Smooth muscle cell (in vitro differentiated cells): ENCODE measurements around the gene LAYN. TPM values are rescaled to one million over a fixed set of nuclear protein-coding genes. Genes with fewer than 3 reads are reported as not detected.

Source experiments
- DNase-seq: peaks from one replicate; lab custom pipeline; 2025; ENCODE audit not compliant: unreplicated experiment; lab: John Stamatoyannopoulos, UW
- H2AFZ ChIP-seq: fragments of 200-600 bp; sonication (generic); 2 replicates; pipeline ENCODE4 v1.6.0; 2016; ENCODE audit warnings: antibody characterized with exemption, low read depth, mild to moderate bottlenecking
- H3F3A ChIP-seq: fragments of 200-600 bp; sonication (generic); 2 replicates; pipeline ENCODE4 v1.6.0; 2017; ENCODE audit warnings: antibody characterized with exemption, low read depth
- H3K27ac ChIP-seq: fragments of 200-600 bp; sonication (generic); 2 replicates; pipeline ENCODE4 v1.5.1; 2016; ENCODE audit warnings: low read depth, mild to moderate bottlenecking
- H3K27me3 ChIP-seq: fragments of 200-600 bp; sonication (generic); 2 replicates; pipeline ENCODE4 v1.6.1; 2016; ENCODE audit warnings: low read depth, mild to moderate bottlenecking
- H3K36me3 ChIP-seq: fragments of 200-600 bp; sonication (generic); 2 replicates; pipeline ENCODE4 v1.5.1; 2016; ENCODE audit warnings: low read depth
- H3K4me1 ChIP-seq: fragments of 200-600 bp; sonication (generic); 2 replicates; pipeline ENCODE4 v1.5.1; 2016; ENCODE audit warnings: low read depth
- H3K4me2 ChIP-seq: fragments of 200-600 bp; sonication (generic); 2 replicates; pipeline ENCODE4 v1.6.0; 2016; ENCODE audit warnings: mild to moderate bottlenecking
- H3K4me3 ChIP-seq: fragments of 200-600 bp; sonication (generic); 2 replicates; pipeline ENCODE4 v1.5.1; 2016; ENCODE audit warnings: mild to moderate bottlenecking
- H3K79me2 ChIP-seq: fragments of 200-600 bp; sonication (generic); 2 replicates; pipeline ENCODE4 v1.6.0; 2016; ENCODE audit warnings: low read depth, mild to moderate bottlenecking
- H3K9ac ChIP-seq: fragments of 200-600 bp; sonication (generic); 2 replicates; pipeline ENCODE4 v1.6.0; 2016; ENCODE audit warnings: low read depth
- H3K9me3 ChIP-seq: fragments of 200-600 bp; sonication (generic); replicated peaks from 2 replicates; pipeline ENCODE4 v1.5.1; 2016; ENCODE audit warnings: low read depth
- H4K20me1 ChIP-seq: fragments of 200-600 bp; sonication (generic); 2 replicates; pipeline ENCODE4 v1.6.0; 2016; ENCODE audit warnings: low read depth
- CTCF ChIP-seq: fragments of 200-600 bp; sonication (generic); IDR thresholded peaks from 2 replicates; pipeline ENCODE4 v1.5.1; 2017; ENCODE audit warnings: borderline replicate concordance, mild to moderate bottlenecking, antibody characterized with exemption; ENCODE audit not compliant: insufficient read depth, poor library complexity, severe bottlenecking
- WGBS: methylation state at CpG from one replicate; pipeline ENCODE4 v1.1.7; 2016; ENCODE audit warnings: low lambda C conversion rate; 5-methylcytosine and 5-hydroxymethylcytosine counted together
- polyA plus RNA-seq: library from polyadenylated mRNA; unstranded; fragments of >200 nt; fragmentation: Nextera tagmentation; extraction: Ambion mirVana; gene quantifications from 2 replicates; pipeline ENCODE4 v1.2.1, GENCODE V29; 2016
- total RNA-seq: library from RNA; depleted of rRNA; stranded (reverse); fragments of >200 nt; gene quantifications from 2 replicates; pipeline ENCODE4 v1.2.3, GENCODE V29; 2014

Gene LAYN
- total and polyA plus RNA-seq, 2 experiments from 2014 or later, result 52.6 to 67.4 TPM

- 87% methylated on average over 6 of the region's 6 CpGs for WGBS
- H3K4me1 ChIP-seq, result peaks cover 5% of the 10 kb centered on the region
- no peaks in the 10 kb centered on the region for H3K9me3 ChIP-seq
- no peaks in the 10 kb centered on the region for H3K36me3 ChIP-seq
- no peaks in the 10 kb centered on the region for H3K79me2 ChIP-seq
- H3K4me2 ChIP-seq, result no peak overlapping the region
- no peak overlapping the region for H3K27ac ChIP-seq
- H4K20me1 ChIP-seq, result no peaks in the 10 kb centered on the region
- no peak overlapping the region for H3K4me3 ChIP-seq
- H3K27me3 ChIP-seq, result no peaks in the 10 kb centered on the region
- TF ChIP-seq CTCF, result no peak
- H2AFZ ChIP-seq, result no peak overlapping the region
- DNase-seq, result no peak
- H3K9ac ChIP-seq, result no peak overlapping the region
- H3F3A ChIP-seq, result no peaks in the 10 kb centered on the region
Measured at GRCh38 chr11:111571829-111572501, 31.4 kb downstream of the LAYN start.

DNA sequence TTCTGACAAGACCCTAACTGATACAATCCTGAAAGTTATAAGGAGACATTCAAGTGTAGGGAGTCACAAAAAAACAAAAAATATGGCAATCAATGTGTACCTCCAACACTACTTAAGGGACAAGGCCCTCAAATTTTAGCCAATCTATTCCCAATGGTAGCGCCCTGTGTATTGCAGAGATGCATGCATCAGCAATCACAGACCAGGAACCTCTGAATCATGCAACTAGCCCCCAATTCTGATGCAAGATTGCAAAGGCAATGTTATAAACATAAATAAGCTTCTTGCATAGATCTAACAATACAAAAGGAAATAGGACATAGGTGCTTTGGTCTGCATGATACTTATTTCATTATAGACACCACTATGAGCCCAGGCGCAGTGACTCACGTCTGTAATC is 32.1 kb downstream of the LAYN start:
- H3K4me1 ChIP-seq, result peaks cover 5% of the 10 kb centered on the region
- H2AFZ ChIP-seq, result no peak overlapping the region
- H3K79me2 ChIP-seq, result no peaks in the 10 kb centered on the region
- no peak overlapping the region for H3K27ac ChIP-seq
- no peak overlapping the region for H3K4me2 ChIP-seq
- TF ChIP-seq CTCF, result no peak
- no peak overlapping the region for H3K4me3 ChIP-seq
- no peak for DNase-seq
- no peaks in the 10 kb centered on the region for H3F3A ChIP-seq
- 92% methylated on average over 3 of the region's 3 CpGs for WGBS
- H3K27me3 ChIP-seq, result no peaks in the 10 kb centered on the region
- no peaks in the 10 kb centered on the region for H4K20me1 ChIP-seq
- no peaks in the 10 kb centered on the region for H3K9me3 ChIP-seq
- no peak overlapping the region for H3K9ac ChIP-seq
- no peaks in the 10 kb centered on the region for H3K36me3 ChIP-seq

DNA sequence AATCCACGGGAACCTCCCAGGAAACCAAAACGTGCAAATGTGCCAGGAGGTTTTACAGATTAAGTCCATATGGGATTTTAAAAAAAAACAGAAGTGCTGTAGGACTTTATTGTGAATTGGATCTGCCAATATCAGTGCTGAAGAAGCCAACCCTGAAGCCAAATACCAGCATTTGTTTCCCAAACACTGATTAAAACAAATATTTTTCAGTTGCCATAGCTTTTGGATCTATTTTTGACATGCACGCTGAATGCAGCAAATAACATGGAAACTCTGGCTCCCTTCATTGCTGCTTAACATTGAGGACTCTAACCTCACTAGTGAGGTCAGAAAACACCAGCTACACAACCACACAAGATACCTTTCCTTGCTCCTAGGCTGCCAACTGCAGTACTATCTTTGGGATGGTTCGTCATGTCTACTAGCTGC is 33.3 kb downstream of the LAYN start:
- no peaks in the 10 kb centered on the region for H4K20me1 ChIP-seq

More for the DNA sequence above, 33.3 kb downstream of the LAYN start:
- no peaks in the 10 kb centered on the region for H3K9me3 ChIP-seq
- no peaks in the 10 kb centered on the region for H3K79me2 ChIP-seq
- no peak overlapping the region for H3K4me3 ChIP-seq
- no peak overlapping the region for H3K27ac ChIP-seq
- H3K9ac ChIP-seq, result no peak overlapping the region
- H3K27me3 ChIP-seq, result no peaks in the 10 kb centered on the region
- H3K36me3 ChIP-seq, result no peaks in the 10 kb centered on the region
- peaks cover 5% of the 10 kb centered on the region for H3K4me1 ChIP-seq
- WGBS, result 86% methylated on average over 4 of the region's 4 CpGs
- H3K4me2 ChIP-seq, result no peak overlapping the region
- H2AFZ ChIP-seq, result no peak overlapping the region
- TF ChIP-seq CTCF, result no peak
- no peak for DNase-seq
- no peaks in the 10 kb centered on the region for H3F3A ChIP-seq
